Aorta (tissue), 5 donors: Measurements from ENCODE around the gene TM2D3. TPM values are rescaled to one million over a fixed set of nuclear protein-coding genes. Genes with fewer than 3 reads are reported as not detected.
"Not testable (repeated sequence)": the region's sequence is repeated elsewhere in the genome, so short reads cannot be mapped to it uniquely, and the experiment has no call there.

Source experiments
- ATAC-seq: fragments of 200-7000 bp; cut with Tn5 transposase; one replicate; pipeline ENCODE4 v1.9.1; 2022; ENCODE audit warnings: moderate library complexity; ENCODE audit not compliant: low FRiP score
- DNase-seq, 2 donors: peaks; one replicate each; pipeline ENCODE4 v3.0.0-alpha.2; 2020
- H3K27ac ChIP-seq, 2 donors: one replicate each; pipeline ENCODE4 v1.5.1; 2013; ENCODE audit warnings: low read length in 2 of 2, mild to moderate bottlenecking in 2 of 2, moderate library complexity in 2 of 2, control low read depth in 1 of 2, inconsistent platforms in 1 of 2, low read depth in 1 of 2
- H3K27me3 ChIP-seq, 2 donors: one replicate each; pipeline ENCODE4 v1.6.1; 2013; ENCODE audit warnings: control low read depth in 1 of 2, low read length in 1 of 2, mild to moderate bottlenecking in 1 of 2, moderate library complexity in 1 of 2; ENCODE audit not compliant: insufficient read depth in 2 of 2, control insufficient read depth in 1 of 2
- H3K36me3 ChIP-seq, 2 donors: one replicate each; pipeline ENCODE4 v1.6.1; 2013; ENCODE audit warnings: control low read depth in 1 of 2, low read length in 1 of 2, mild to moderate bottlenecking in 1 of 2; ENCODE audit not compliant: insufficient read depth in 2 of 2, control insufficient read depth in 1 of 2
- H3K4me1 ChIP-seq, 2 donors: one replicate each; pipeline ENCODE4 v1.6.1; 2013; ENCODE audit warnings: low read length in 2 of 2, control low read depth in 1 of 2, mild to moderate bottlenecking in 1 of 2, moderate library complexity in 1 of 2; ENCODE audit not compliant: insufficient read depth in 2 of 2, control insufficient read depth in 1 of 2
- H3K4me3 ChIP-seq, 2 donors: one replicate each; pipeline ENCODE4 v1.5.1; 2013; ENCODE audit warnings: low read length in 2 of 2, control low read depth in 1 of 2, mild to moderate bottlenecking in 1 of 2
- H3K9me3 ChIP-seq: one replicate; pipeline ENCODE4 v1.6.1; 2013; ENCODE audit warnings: mild to moderate bottlenecking, low read length; ENCODE audit not compliant: control insufficient read depth
- WGBS, 2 donors: extraction: QIAGEN DNeasy Blood & Tissue Kit; methylation state at CpG; one replicate each; pipeline ENCODE4 v1.1.7; 2013; 5-methylcytosine and 5-hydroxymethylcytosine counted together
- intact Hi-C, 2 donors: fragments of 100-400 bp; cut with DNase I; formaldehyde crosslinking; loops; one replicate each; pipeline versions ENCODE4 v1.14.2 to v1.15.0; 2022
- polyA plus RNA-seq, 2 donors: library from polyadenylated mRNA; stranded (reverse); fragments of 200-250 nt; gene quantifications; one replicate each; pipeline ENCODE4 v1.2.3, GENCODE V29; 2013
- total RNA-seq, 2 donors: library from RNA; stranded (reverse); fragmentation: NEBNext Ultra II Directional; extraction: Animal tissue kit (Norgen Biotek cat#: 25700); gene quantifications; one replicate each; pipeline ENCODE4 v1.2.1, GENCODE V29; 2021
- donor health status: healthy with polysubstance abuse.
- donor health status: Bipolar disorder and iron deficiency.
- donor health status: DM: no; HTN: no; CAD: no.
- donor health status: DM: no; HTN: no; CAD: no.
- donor health status: DM: yes; HTN: yes; CAD: no.

Gene TM2D3
- total and polyA plus RNA-seq, 4 donors = 26.8 to 64.1 (median 52.7) TPM

- DNase-seq = no peak
- ATAC-seq = no peak
- Histone ChIP-seq H3K27me3 (no peaks in the 10 kb centered on the region), H3K27ac (no peak overlapping the region), H3K4me3 (no peak overlapping the region), H3K36me3 (peaks cover 1 to 7% of the 10 kb centered on the region in 2 donors), H3K9me3 (no peaks in the 10 kb centered on the region), H3K4me1 (no peaks in the 10 kb centered on the region)
- 79 to 82% methylated on average over 9 of the region's 9 CpGs for whole genome bisulfite sequencing, 2 donors
- intact Hi-C loops = no loop called here
Measured at GRCh38 chr15:101664303-101664913, 12.2 kb upstream of the TM2D3 start.

GRCh38 chr15:101662203-101662602 lies 10.0 kb upstream of the TM2D3 start:
- no peak for DNase-seq
- ATAC-seq = no peak
- Histone ChIP-seq H3K36me3 (peaks cover 3 to 7% of the 10 kb centered on the region in 2 donors), H3K27me3 (no peaks in the 10 kb centered on the region), H3K4me1 (no peaks in the 10 kb centered on the region), H3K4me3 (no peak overlapping the region), H3K9me3 (no peaks in the 10 kb centered on the region), H3K27ac (no peak overlapping the region)
- intact Hi-C loops = no loop called here
- WGBS, 2 donors = 93 to 100% methylated on average over 1 of the region's 1 CpG

- 97% methylated on average over 2 of the region's 2 CpGs for WGBS, 2 donors
- DNase-seq = no peak
- intact Hi-C loops = no loop called here
- Histone ChIP-seq H3K4me3 (no peak overlapping the region), H3K4me1 (no peaks in the 10 kb centered on the region), H3K27me3 (no peaks in the 10 kb centered on the region), H3K27ac (no peak overlapping the region), H3K9me3 (no peaks in the 10 kb centered on the region), H3K36me3 (peaks cover 4 to 7% of the 10 kb centered on the region in 2 donors)
- no peak for ATAC-seq
Measured at GRCh38 chr15:101660005-101660404, 7.8 kb upstream of the TM2D3 start.

- no peaks in the 10 kb centered on the region for H3K27me3 ChIP-seq
- ATAC-seq (no peak), DNase-seq (no peak)
- no peak overlapping the region for H3K27ac ChIP-seq
- H3K4me3 ChIP-seq = no peak overlapping the region
- intact Hi-C loops = no loop called here
- 84 to 85% methylated on average over 9 of the region's 9 CpGs for WGBS, 2 donors
- H3K36me3 ChIP-seq = peaks cover 4 to 7% of the 10 kb centered on the region in 2 donors
- no peaks in the 10 kb centered on the region for H3K4me1 ChIP-seq
- H3K9me3 ChIP-seq = no peaks in the 10 kb centered on the region
Measured at GRCh38 chr15:101657968-101658784, 6.0 kb upstream of the TM2D3 start.

- H3K4me3 ChIP-seq = no peak overlapping the region
- no peak for ATAC-seq
- H3K9me3 ChIP-seq = no peaks in the 10 kb centered on the region
- peaks cover 4 to 7% of the 10 kb centered on the region in 2 donors for H3K36me3 ChIP-seq
- H3K4me1 ChIP-seq = no peaks in the 10 kb centered on the region
- intact Hi-C loops = no loop called here
- no peak for DNase-seq
- WGBS, 2 donors = 89 to 92% methylated on average over 10 of the region's 10 CpGs
- no peaks in the 10 kb centered on the region for H3K27me3 ChIP-seq
- no peak overlapping the region for H3K27ac ChIP-seq
Measured at GRCh38 chr15:101657171-101657570, 5.0 kb upstream of the TM2D3 start.

- not testable (repeated sequence) for H3K4me1 ChIP-seq, H3K4me3 ChIP-seq, H3K9me3 ChIP-seq, ATAC-seq, H3K27ac ChIP-seq, DNase-seq, H3K27me3 ChIP-seq, H3K36me3 ChIP-seq
- 82 to 89% methylated on average over 10 of the region's 10 CpGs for WGBS, 2 donors
- intact Hi-C loops = loop anchor here in 1 of 2 donors (5.0 kb wide), 1 partner anchor 357 kb away; the partner anchor contains the start of gene SNRPA1
Measured at GRCh38 chr15:101654624-101655337, 2.6 kb upstream of the TM2D3 start.

- 77% methylated on average over 8 of the region's 8 CpGs for WGBS, 2 donors
- ATAC-seq = no peak
Measured at GRCh38 chr15:101654171-101654570, 2.0 kb upstream of the TM2D3 start.

GRCh38 chr15:101652786-101653430 lies 727 bp upstream of the TM2D3 start:
- H3K27ac ChIP-seq = peak overlapping the region in 1 of 2 donors; percentile 82
- intact Hi-C loops = loop anchor here (2.0 to 5.0 kb wide), 2 partner anchors 356 kb away; partner anchors contain the start of gene SNRPA1 (in 1 of the 2)
- peaks cover 0 to 1% of the 10 kb centered on the region in 2 donors for H3K36me3 ChIP-seq
- WGBS, 2 donors = 34 to 37% methylated on average over 42 of the region's 42 CpGs
- DNase-seq (peak in 1 of 2 donors; percentile 78), ATAC-seq (peak; percentile 63)
- H3K4me1 ChIP-seq = no peaks in the 10 kb centered on the region
- peak overlapping the region; percentile 53 to 78 for H3K4me3 ChIP-seq
- H3K9me3 ChIP-seq = no peaks in the 10 kb centered on the region
- H3K27me3 ChIP-seq = no peaks in the 10 kb centered on the region

More at GRCh38 chr15:101654171-101654570, 2.0 kb upstream of the TM2D3 start:
- peak in 1 of 2 donors; percentile 27 for DNase-seq
- H3K27ac ChIP-seq = no peak overlapping the region
- H3K4me3 ChIP-seq = no peak overlapping the region
- H3K36me3 ChIP-seq = peaks cover 0 to 3% of the 10 kb centered on the region in 2 donors
- intact Hi-C loops = loop anchor here in 1 of 2 donors (5.0 kb wide), 1 partner anchor 357 kb away; the partner anchor contains the start of gene SNRPA1
- no peaks in the 10 kb centered on the region for H3K9me3 ChIP-seq
- H3K27me3 ChIP-seq = no peaks in the 10 kb centered on the region
- H3K4me1 ChIP-seq = no peaks in the 10 kb centered on the region
